G401 (cell line): ENCODE measurements around the gene ZHX3. TPM values are rescaled to one million over a fixed set of nuclear protein-coding genes. Genes with fewer than 3 reads are reported as not detected.
A peak's percentile ranks its signal among the peaks of the same experiment; 100 is the strongest.

Experiments used
- DNase-seq: peaks from one replicate; pipeline ENCODE4 v3.0.0-alpha.2; 2015; ENCODE audit warnings: low spot score
- in situ Hi-C: cut with HindIII; loops from 2 replicates; pipeline ENCODE4 v1.10.0; 2016; ENCODE audit warnings: low sequenced_read_pairs, mixed read lengths
- total RNA-seq: library from RNA; depleted of rRNA; stranded (reverse); fragments of >200 nt; shearing (Covaris generic); gene quantifications from 2 replicates; pipeline ENCODE4 v1.2.3, GENCODE V29; 2014

ZHX3 gene
- total RNA-seq, 1 experiment from 2014 or later = 2.7 TPM

- in situ Hi-C loops = no loop called here
- no peak for DNase-seq
Measured at GRCh38 chr20:41169162-41169690, 148.3 kb downstream of the ZHX3 start.

DNA sequence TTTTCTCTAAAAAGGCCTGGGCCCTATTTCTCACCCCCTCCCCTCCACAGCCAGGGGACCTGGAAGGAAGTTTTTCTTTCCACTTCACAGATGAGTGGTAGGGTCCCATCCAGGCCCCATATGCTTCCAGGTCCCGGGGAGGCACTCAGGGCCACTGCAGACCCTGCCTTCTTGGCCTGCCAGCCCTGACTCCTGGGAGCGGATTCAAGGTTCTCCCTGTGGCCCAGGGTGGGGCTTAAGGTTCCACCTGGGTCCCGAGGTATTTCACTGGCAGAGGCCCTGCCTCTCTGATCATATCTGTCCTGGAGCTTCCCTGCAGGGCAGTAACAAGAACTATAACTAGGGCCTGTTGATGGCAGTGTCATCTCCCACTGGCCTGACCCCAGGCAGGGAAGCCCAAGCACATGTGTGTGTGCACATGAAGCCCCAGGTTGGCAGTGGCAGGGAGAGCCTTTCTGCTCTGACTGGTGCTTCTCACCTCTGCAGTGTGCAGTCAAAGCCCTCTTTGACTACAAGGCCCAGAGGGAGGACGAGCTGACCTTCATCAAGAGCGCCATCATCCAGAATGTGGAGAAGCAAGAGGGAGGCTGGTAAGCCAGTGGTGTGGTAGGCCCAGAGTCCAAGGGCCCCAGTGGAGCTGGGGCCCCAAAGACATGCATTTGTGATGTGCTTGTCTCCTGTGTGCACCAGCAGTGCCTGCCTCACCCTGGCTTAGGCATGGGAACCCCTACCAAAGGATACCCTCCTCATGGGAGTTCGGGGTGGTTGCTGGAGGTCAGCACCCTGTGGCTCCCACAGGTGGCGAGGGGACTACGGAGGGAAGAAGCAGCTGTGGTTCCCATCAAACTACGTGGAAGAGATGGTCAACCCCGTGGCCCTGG lies 149.0 kb downstream of the ZHX3 start:
- in situ Hi-C loops = no loop called here
- DNase-seq = no peak

DNA sequence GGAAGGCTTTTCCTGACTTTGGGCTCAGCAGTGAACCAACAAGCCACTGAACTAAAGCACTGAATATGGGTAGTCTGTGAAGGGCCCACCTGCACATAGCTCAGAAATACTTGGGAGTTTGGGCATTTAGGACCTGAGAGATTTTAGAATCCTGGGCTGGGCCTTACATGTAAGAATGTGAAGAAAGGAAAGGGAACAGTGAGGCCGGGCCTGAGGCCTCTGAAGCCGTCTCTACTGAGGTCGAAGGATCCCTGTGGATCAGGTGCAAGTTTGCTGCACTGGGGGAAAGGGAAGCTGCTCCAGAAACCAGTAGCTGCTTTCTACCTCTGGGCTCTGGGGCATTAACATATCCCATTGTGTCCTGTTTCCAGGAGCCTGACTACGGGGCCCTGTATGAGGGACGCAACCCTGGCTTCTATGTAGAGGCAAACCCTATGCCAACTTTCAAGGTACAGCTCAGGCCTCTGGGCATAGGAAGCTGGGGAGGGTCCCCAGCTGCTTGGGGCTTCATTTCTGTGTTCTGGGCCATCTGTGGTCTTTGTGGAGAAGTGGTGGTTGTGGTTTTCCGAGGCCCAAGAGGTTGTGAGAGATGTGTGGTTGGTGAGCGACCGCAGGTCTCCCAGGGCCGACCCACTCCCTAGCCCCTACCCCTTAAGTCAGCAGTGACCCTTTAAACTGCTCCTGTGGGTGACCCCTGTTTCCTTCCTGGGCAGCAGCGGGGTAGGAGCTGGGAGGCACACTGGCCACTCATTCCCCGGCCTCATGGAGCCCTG lies 149.9 kb downstream of the ZHX3 start:
- no peak for DNase-seq
- in situ Hi-C loops = no loop called here

DNA sequence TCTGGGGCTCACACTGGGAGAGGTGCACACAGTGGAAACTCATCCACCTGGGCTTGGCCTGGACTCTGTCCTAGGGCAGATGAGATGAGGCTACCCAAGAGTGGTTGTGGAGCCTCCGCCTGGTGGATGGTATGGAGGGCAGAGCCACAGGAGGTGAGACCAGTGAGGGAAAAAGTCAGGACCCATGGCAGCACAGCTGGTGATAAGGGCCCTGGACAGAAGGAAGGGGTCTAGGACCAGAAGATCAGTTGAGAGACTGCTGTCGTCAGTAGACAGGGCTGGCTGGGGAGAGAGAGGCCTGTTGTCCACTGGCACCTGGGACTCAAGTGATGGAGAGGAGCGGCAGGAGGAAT lies 150.4 kb downstream of the ZHX3 start:
- DNase-seq = no peak
- in situ Hi-C loops = no loop called here

- DNase-seq = no peak
- in situ Hi-C loops = no loop called here
Measured at GRCh38 chr20:41166201-41167117, 151.1 kb downstream of the ZHX3 start.

GRCh38 chr20:41165001-41165882 lies 152.3 kb downstream of the ZHX3 start:
- in situ Hi-C loops = no loop called here
- no peak for DNase-seq

- in situ Hi-C loops = no loop called here
Measured at GRCh38 chr20:41163821-41164220, 153.7 kb downstream of the ZHX3 start.

GRCh38 chr20:41162396-41162795 lies 155.1 kb downstream of the ZHX3 start:
- no peak for DNase-seq
- in situ Hi-C loops = no loop called here

More at GRCh38 chr20:41163821-41164220, 153.7 kb downstream of the ZHX3 start:
- DNase-seq = no peak

DNA sequence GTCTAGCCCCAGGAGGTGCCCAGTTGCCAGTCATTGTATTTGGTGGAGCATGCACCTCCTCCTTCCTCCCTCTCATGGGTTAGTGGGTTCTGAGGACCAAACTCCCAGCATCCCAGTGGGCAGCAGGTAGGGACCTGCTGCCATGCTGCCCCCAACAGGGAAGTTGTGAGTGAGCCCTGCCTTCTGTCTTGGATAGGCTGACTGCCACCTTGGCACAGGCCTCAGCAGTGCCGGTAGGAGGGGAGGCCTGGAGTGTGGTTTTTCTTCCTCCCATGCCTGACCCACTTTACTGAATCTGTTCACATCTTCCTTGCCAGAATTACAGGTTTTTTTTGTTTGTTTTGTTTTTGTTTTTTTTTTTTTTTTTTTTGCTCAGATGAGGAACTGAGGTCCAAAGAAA lies 155.6 kb downstream of the ZHX3 start:
- in situ Hi-C loops = no loop called here
- DNase-seq = peak; percentile 99

DNA sequence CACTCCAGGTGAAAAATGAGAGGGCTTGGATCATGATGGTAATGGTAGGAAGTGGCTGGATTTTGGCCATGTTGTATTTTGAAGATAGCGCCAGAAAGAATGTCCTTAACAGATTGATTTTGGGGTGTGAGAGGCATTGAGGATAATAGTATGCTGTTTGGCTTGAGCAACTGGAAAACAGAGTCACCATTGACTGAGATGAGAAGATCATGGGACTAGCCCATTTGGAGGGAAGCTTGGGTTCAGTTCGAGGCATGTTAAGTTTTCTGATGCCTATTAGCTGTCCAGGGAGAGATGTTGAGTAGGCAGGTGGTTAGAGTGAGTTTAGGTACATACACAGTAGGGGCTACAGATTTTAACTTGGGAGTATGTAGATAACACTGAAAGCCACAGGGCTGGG lies 156.8 kb downstream of the ZHX3 start:
- peak; percentile 17 for DNase-seq
- in situ Hi-C loops = no loop called here

DNA sequence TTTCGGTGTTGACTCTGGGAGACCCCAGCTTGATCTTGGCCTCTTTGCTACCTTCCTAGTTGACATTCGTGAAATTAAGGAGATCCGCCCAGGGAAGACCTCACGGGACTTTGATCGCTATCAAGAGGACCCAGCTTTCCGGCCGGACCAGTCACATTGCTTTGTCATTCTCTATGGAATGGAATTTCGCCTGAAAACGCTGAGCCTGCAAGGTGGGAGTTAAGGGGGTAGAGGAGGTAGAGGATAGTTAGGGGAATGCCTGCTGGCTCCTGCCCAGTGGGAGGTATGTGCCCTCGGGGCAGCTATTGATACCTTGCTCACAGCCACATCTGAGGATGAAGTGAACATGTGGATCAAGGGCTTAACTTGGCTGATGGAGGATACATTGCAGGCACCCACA lies 158.0 kb downstream of the ZHX3 start:
- no peak for DNase-seq
- in situ Hi-C loops = no loop called here

GRCh38 chr20:41158082-41158625 lies 159.4 kb downstream of the ZHX3 start:
- in situ Hi-C loops = no loop called here
- DNase-seq = peak; percentile 34

- in situ Hi-C loops = no loop called here
- no peak for DNase-seq
Measured at GRCh38 chr20:41155261-41155660, 162.3 kb downstream of the ZHX3 start.

DNA sequence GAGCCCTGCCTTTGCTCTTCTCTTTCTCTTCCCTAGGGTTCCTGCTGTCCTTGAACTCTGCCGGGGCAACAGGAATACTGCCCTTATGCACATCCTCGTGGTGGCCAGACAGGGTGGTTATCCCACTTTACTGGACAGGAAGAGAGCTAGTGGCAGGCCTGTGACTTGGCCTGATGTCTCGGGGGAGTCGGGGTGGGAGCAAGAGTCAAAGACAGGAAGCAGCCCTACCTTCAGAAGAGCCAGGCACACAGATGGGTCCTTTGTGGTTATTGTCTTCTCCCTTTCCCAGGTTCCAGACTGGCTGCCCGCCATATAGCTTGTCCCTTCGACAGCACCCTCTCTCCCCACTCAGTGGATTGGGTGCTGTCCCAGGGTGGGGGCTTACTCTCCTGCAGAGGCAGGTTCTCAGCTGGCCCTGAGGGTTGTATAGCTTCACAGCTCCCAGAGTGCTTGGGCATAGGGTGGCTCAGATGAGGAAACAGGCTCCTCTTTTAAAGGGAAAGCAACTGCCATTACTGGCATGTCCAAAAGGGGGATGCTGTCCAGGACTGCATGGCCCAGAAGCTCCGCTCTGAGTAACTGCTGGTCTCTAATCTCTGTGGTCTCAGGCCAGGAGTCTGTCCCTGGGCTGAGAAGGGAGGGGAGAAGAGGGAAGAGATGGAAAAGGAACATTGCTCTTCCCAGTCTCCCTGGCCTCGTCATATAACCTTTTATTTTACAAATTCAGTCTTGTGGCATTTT lies 162.9 kb downstream of the ZHX3 start:
- no peak for DNase-seq
- in situ Hi-C loops = no loop called here

- no peak for DNase-seq
- in situ Hi-C loops = no loop called here
Measured at GRCh38 chr20:41152108-41152757, 165.3 kb downstream of the ZHX3 start.

GRCh38 chr20:41151134-41151869 lies 166.2 kb downstream of the ZHX3 start:
- no peak for DNase-seq
- in situ Hi-C loops = no loop called here
